ENCODE results near the gene GAPVD1.

Gene GAPVD1

GRCh38 chr9:125407974-125408900, 146.6 kb downstream of the GAPVD1 start:
- no peak for FAIRE-seq

GRCh38 chr9:125409217-125409636, 147.6 kb downstream of the GAPVD1 start:
- FAIRE-seq, result no peak

- FAIRE-seq, result no peak
Measured at GRCh38 chr9:125409637-125410521, 148.3 kb downstream of the GAPVD1 start.

GRCh38 chr9:125410522-125410894, 148.9 kb downstream of the GAPVD1 start:
- FAIRE-seq, result no peak

GRCh38 chr9:125411171-125411756, 149.6 kb downstream of the GAPVD1 start:
- no peak for FAIRE-seq

GRCh38 chr9:125412166-125412565, 150.5 kb downstream of the GAPVD1 start:
- no peak for FAIRE-seq

- FAIRE-seq, result no peak
Measured at GRCh38 chr9:125413579-125413978, 152.0 kb downstream of the GAPVD1 start.

GRCh38 chr9:125415583-125416460, 154.2 kb downstream of the GAPVD1 start:
- no peak for FAIRE-seq

GRCh38 chr9:125416517-125416916, 154.9 kb downstream of the GAPVD1 start:
- FAIRE-seq, result no peak

Measured in G401.6 (cell line).